Neutrophil (primary cell): ENCODE data around the gene KCNJ10.

Source experiments
- H3K27ac ChIP-seq: fragments of 200-600 bp; sonication (generic); 2 replicates; pipeline ENCODE4 v1.5.1; 2016; ENCODE audit warnings: mild to moderate bottlenecking, moderate library complexity
- H3K27me3 ChIP-seq: fragments of 200-600 bp; sonication (generic); 2 replicates; pipeline ENCODE4 v1.6.0; 2016; ENCODE audit warnings: mild to moderate bottlenecking
- H3K36me3 ChIP-seq: fragments of 200-600 bp; sonication (generic); 2 replicates; pipeline ENCODE4 v1.5.1; 2017
- H3K4me1 ChIP-seq, 2 experiments: fragments of 200-600 bp in 1 of 2; sonication (generic) in 1 of 2; 1 replicate in 1 of 2; 2 replicates in 1 of 2; pipeline versions ENCODE4 v1.5.1 to v1.6.1; 2013 to 2016; ENCODE audit warnings: low read depth in 1 of 2, low read length in 1 of 2, mild to moderate bottlenecking in 1 of 2, moderate library complexity in 1 of 2; ENCODE audit not compliant: control insufficient read depth in 1 of 2, insufficient read depth in 1 of 2
- H3K4me3 ChIP-seq, 2 experiments: fragments of 200-600 bp in 1 of 2; sonication (generic) in 1 of 2; 1 replicate in 1 of 2; 2 replicates in 1 of 2; pipeline ENCODE4 v1.5.1; 2013 to 2016; ENCODE audit warnings: low read depth in 1 of 2, low read length in 1 of 2, mild to moderate bottlenecking in 1 of 2, moderate library complexity in 1 of 2
- H3K9me3 ChIP-seq: fragments of 200-600 bp; sonication (generic); 2 replicates; pipeline ENCODE4 v1.5.1; 2016
- CTCF ChIP-seq: fragments of 200-600 bp; sonication (generic); IDR thresholded peaks from 2 replicates; pipeline ENCODE4 v1.5.1; 2016; ENCODE audit warnings: antibody characterized with exemption

KCNJ10 gene

DNA sequence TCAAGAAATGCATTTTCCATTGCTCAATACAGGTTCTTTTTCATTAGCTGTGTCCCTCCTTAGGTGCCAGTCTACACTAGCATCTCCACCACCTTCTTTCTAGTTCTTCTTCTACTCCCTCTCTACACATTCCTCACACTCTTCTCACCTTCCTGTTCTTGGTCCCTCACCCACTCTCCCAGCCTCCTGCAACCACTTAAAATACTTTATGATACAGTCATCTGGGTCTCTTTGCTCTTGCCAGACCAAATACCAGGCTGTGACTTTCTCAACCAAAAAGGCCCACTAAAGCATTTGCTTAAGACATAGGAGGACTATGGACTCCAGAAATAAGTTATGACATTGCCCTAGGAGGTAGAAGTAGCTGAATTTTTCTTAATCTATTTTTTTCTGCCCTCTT lies 73.3 kb downstream of the KCNJ10 start:
- H3K4me1 ChIP-seq, result peaks cover 4 to 5% of the 10 kb centered on the region in 2 experiments
- no peak for TF ChIP-seq CTCF
- no peaks in the 10 kb centered on the region for H3K36me3 ChIP-seq
- no peak overlapping the region for H3K4me3 ChIP-seq
- H3K27ac ChIP-seq, result no peak overlapping the region
- H3K27me3 ChIP-seq, result peaks cover 44% of the 10 kb centered on the region
- no peaks in the 10 kb centered on the region for H3K9me3 ChIP-seq

DNA sequence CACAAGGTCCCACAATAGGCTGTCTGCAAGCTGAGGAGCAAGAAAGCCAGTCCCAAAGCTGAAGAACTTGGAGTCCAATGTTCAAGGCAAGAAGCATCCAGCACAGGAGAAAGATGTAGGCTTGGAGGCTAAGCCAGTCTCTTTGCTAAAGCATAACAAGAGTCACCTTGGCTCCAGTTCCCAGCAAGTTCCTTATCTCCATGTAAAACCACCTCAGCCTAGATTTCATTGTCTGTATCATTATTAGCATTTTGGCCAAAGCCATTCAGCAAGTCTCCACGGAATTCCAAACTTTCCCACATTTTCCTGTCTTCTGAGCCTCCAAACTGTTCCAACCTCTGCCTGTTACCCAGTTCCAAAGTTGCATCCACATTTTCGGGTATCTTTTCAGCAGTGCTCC lies 75.1 kb downstream of the KCNJ10 start:
- Histone ChIP-seq H3K4me1 (peaks cover 7 to 9% of the 10 kb centered on the region in 2 experiments), H3K9me3 (no peaks in the 10 kb centered on the region), H3K36me3 (no peaks in the 10 kb centered on the region), H3K27me3 (peaks cover 31% of the 10 kb centered on the region), H3K4me3 (no peak overlapping the region), H3K27ac (no peak overlapping the region)
- TF ChIP-seq CTCF, result no peak

GRCh38 chr1:159993911-159994310 lies 76.0 kb downstream of the KCNJ10 start:
- peaks cover 7 to 9% of the 10 kb centered on the region in 2 experiments for H3K4me1 ChIP-seq
- no peak overlapping the region for H3K4me3 ChIP-seq
- no peaks in the 10 kb centered on the region for H3K9me3 ChIP-seq
- peaks cover 21% of the 10 kb centered on the region for H3K27me3 ChIP-seq
- TF ChIP-seq CTCF, result no peak
- no peak overlapping the region for H3K27ac ChIP-seq
- no peaks in the 10 kb centered on the region for H3K36me3 ChIP-seq

DNA sequence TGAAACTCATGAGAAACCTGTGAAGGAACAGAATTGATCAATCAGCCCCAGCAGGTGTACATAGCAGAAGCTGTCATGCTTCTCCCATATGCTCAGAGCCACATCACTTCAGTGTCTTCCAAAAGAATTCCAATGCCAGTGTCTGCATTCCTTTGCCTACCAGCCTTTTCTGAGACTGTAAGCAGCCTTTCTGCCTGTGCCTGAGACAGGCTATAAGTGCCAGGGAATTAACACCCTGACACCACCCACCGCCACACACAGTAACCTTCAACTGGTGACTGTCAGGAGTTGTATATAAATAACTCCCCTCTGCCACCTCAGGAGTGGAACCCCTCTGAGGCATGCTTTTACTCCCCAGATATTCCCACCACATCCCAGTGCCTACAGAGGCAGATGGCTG lies 77.8 kb downstream of the KCNJ10 start:
- Histone ChIP-seq H3K27ac (no peak overlapping the region), H3K36me3 (no peaks in the 10 kb centered on the region), H3K4me1 (peaks cover 7 to 9% of the 10 kb centered on the region in 2 experiments), H3K27me3 (peaks cover 12% of the 10 kb centered on the region), H3K9me3 (no peaks in the 10 kb centered on the region), H3K4me3 (no peak overlapping the region)
- TF ChIP-seq CTCF, result no peak

DNA sequence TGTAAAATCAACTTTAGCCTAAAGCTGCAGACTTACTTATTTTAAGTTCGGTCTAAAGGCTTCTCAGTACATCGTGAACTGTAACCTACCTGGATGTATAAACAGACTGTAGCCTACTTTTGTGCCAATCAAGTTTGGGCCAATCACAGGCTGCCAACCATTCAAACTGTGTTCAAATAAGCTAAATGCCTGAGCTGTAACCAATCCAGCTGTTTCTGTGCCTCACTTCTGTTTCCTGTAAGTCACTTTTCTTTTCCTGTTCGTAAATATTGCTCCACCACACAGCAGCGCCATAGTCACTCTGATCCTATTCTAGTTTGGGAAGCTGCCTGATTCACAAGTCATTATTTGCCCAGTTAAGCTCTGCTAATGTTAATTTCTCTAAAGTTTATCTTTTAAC lies 78.4 kb downstream of the KCNJ10 start:
- Histone ChIP-seq H3K36me3 (no peaks in the 10 kb centered on the region), H3K4me3 (no peak overlapping the region), H3K9me3 (no peaks in the 10 kb centered on the region), H3K27ac (no peak overlapping the region), H3K27me3 (peaks cover 12% of the 10 kb centered on the region), H3K4me1 (peaks cover 7 to 9% of the 10 kb centered on the region in 2 experiments)
- TF ChIP-seq CTCF, result no peak

DNA sequence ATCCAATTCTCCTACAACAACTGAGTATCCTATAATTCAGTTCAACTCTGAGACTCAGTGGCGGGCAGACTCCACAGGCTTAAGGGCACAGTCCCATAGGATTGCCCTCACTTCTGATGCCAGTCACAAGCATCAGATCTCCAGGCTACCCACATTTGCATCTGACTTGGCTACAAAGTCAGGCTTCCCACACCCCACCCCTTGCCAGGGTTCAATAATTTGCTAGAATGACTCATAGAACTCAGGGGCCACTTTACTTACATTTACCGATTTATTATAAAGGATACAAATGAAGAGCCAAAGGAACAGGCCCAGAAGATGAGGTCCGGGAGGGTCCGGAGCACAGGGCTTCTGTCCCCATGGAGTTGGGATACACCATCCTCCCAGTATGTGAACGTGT lies 80.0 kb downstream of the KCNJ10 start:
- no peak overlapping the region for H3K4me3 ChIP-seq
- H3K9me3 ChIP-seq, result no peaks in the 10 kb centered on the region
- peaks cover 7 to 9% of the 10 kb centered on the region in 2 experiments for H3K4me1 ChIP-seq
- no peak overlapping the region for H3K27ac ChIP-seq
- no peaks in the 10 kb centered on the region for H3K36me3 ChIP-seq
- peaks cover 2% of the 10 kb centered on the region for H3K27me3 ChIP-seq
- TF ChIP-seq CTCF, result no peak
